NOMO-1 treated with dmso at 0.1 percent for 144 hours (cell line): ENCODE results near the gene IZUMO4.

Source experiments
- DNase-seq: peaks from one replicate; lab custom pipeline; 2025; ENCODE audit not compliant: unreplicated experiment; lab: John Stamatoyannopoulos, UW

The IZUMO4 gene

DNA sequence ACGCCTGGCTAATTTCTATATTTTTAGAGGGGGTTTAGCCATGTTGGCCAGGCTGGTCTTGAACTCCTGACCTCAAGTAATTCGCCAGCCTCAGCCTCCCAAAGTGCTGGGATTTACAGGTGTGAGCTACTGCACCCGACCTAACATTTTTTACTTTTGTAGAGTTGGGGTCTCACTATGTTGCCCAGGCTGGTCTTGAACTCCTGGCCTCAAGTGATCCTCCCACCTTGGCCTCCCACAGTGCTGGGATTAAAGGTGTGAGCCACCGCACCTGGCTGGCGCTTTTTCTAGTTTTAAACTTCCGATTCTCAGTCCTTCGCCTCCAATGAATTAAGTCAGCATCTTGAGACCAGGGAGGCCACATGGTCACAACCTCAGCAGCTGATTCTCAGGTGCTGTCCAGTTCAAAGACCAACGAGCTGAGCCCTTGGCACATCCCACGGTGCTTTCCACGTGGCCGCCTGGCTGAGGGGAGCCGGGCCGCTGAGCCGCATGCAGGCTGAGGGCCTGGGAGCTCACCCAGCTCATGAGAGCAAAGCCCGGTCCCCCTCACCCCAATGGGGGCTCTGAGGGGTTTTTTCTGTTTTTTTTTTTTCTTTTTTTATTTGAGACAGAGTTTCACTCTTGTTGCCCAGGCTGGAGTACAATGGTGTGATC lies 45.6 kb downstream of the IZUMO4 start:
- no peak for DNase-seq

DNA sequence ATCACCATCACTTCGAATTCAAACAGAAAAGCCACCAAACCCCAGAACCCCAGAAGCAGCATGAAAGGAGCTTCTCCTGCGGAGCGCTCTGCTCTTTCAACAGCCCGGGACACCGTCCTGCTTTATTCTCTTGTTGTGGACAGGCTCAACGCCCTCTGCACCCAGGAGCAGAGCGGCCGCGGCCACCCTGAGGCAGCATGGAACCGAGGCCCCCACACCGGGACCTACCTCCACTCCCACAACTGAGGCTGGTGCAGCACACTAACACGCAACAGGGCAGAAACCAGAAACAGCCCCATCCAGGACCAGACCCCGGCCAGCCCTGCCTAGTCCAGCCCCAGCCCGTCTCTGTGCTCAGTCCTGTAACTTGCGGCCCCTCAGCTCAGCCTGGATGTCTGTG lies 47.5 kb downstream of the IZUMO4 start:
- DNase-seq, result no peak

DNA sequence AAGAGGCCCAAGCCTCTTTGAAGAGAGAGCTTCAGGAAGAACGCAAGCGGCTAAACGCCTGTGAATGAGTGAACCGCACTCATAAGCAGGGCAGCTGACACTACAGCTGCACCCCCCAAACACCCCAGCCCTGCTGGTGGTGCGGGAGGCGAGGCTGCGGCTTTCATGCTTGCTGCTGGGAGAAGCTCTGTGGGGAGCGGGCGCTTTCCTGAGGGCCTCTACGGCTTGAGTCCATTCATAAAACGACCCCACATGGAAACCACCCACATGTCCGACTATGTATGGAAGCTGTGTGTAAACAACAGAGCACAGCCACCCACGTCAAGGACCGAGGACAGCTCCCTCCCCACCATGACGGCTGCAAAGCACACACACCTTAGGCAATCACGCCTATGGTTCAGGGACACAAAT lies 49.1 kb downstream of the IZUMO4 start:
- no peak for DNase-seq

DNA sequence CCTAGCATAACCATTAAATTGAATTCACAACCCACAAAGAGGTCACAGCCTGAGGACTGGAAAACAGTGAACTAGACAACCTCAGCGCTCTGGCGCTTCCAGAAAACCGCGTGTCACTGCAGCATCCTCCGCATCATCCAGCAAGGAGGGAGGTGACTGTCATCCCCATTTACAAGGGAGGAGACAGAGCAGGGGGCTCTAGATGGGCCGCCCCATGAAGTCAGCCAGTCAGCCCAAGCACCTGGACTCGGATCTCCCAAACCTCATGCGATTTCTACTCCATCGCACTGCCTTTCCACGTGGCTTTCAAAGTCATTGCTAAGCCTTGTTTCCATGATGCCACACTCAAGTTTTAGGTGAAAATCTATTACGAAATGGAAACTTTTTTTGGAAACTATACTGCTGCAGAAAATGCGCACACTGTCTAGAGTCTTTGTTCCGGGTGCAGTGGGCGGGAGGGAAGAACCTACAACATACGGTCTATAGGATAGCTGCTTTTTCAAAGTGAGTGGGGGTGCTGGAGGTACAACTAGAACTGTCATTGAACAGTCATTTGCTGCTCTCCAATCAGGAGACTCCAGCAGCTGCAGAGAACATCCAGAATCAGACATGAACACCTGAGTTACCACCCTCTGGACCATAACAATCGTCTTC lies 51.9 kb downstream of the IZUMO4 start:
- DNase-seq, result no peak
